Heart left ventricle (tissue), 16 donors: Measurements from ENCODE around the gene RAB38. TPM values are rescaled to one million over a fixed set of nuclear protein-coding genes. Genes with fewer than 3 reads are reported as not detected.

ENCODE experiments used
- ATAC-seq, 4 donors: fragments of 200-7000 bp; cut with Tn5 transposase; one replicate each; pipeline ENCODE4 v1.9.1; 2020 to 2022; ENCODE audit warnings: moderate library complexity in 4 of 4, mild to moderate bottlenecking in 3 of 4, moderate number of reproducible peaks in 1 of 4
- DNase-seq, 5 donors: peaks; one replicate each; pipeline ENCODE4 v3.0.0-alpha.2; 2020
- H3K27ac ChIP-seq, 12 donors: fragments of 200-600 bp; sonication (generic) in 4 of 12; one replicate each; pipeline versions ENCODE4 v1.5.0 to v1.8.0; 2016 to 2022; ENCODE audit warnings: mild to moderate bottlenecking in 2 of 12
- H3K27me3 ChIP-seq, 9 donors: fragments of 200-600 bp; sonication (generic) in 2 of 9; one replicate each; pipeline versions ENCODE4 v1.5.1 to v1.8.0; 2016 to 2022; ENCODE audit warnings: mild to moderate bottlenecking in 3 of 9
- H3K36me3 ChIP-seq, 9 donors: fragments of 200-600 bp; sonication (generic) in 2 of 9; one replicate each; pipeline versions ENCODE4 v1.5.0 to v1.8.0; 2018 to 2022; ENCODE audit warnings: mild to moderate bottlenecking in 2 of 9
- H3K4me1 ChIP-seq, 12 donors: fragments of 200-600 bp; sonication (generic) in 4 of 12; one replicate each; pipeline versions ENCODE4 v1.5.0 to v1.8.0; 2016 to 2022; ENCODE audit warnings: mild to moderate bottlenecking in 3 of 12
- H3K4me3 ChIP-seq, 12 donors: fragments of 200-600 bp; sonication (generic) in 4 of 12; one replicate each; pipeline versions ENCODE4 v1.5.0 to v1.8.0; 2017 to 2022; ENCODE audit warnings: mild to moderate bottlenecking in 9 of 12, moderate library complexity in 4 of 12
- H3K9me3 ChIP-seq, 12 donors: fragments of 200-600 bp; sonication (generic) in 4 of 12; one replicate each; pipeline versions ENCODE4 v1.5.0 to v1.8.0; 2016 to 2022; ENCODE audit warnings: mild to moderate bottlenecking in 1 of 12
- CTCF ChIP-seq, 12 donors: fragments of 200-600 bp; sonication (generic) in 4 of 12; IDR thresholded peaks; one replicate each; pipeline versions ENCODE4 v1.5.0 to v1.8.0; 2018 to 2022; ENCODE audit warnings: antibody characterized with exemption in 12 of 12, mild to moderate bottlenecking in 5 of 12
- POLR2A ChIP-seq, 2 donors: fragments of 450-650 bp; IDR thresholded peaks; one replicate each; pipeline ENCODE4 v1.6.1; 2017; ENCODE audit warnings: antibody characterized with exemption in 2 of 2, mild to moderate bottlenecking in 2 of 2, moderate library complexity in 2 of 2
- WGBS, 4 donors: extraction: QIAGEN DNeasy Blood & Tissue Kit in 2 of 4; methylation state at CpG; one replicate each; pipeline versions ENCODE4 v1.1.5 to v1.1.7; 2013 to 2018; 5-methylcytosine and 5-hydroxymethylcytosine counted together
- intact Hi-C, 10 donors: fragments of 100-400 bp; cut with DNase I; formaldehyde crosslinking; loops; one replicate each; pipeline versions ENCODE4 v1.11.1 to v1.14.2; 2022
- polyA plus RNA-seq, 2 donors: library from polyadenylated mRNA; stranded (reverse); fragments of 200-250 nt; gene quantifications; one replicate each; pipeline ENCODE4 v1.2.3, GENCODE V29; 2013
- total RNA-seq, 9 donors: library from RNA; depleted of rRNA in 2 of 9; stranded (reverse); fragments of >200 nt in 2 of 9; fragmentation: NEBNext Ultra II Directional in 3 of 9; extraction: Animal tissue kit (Norgen Biotek cat#: 25700) in 3 of 9; gene quantifications; one replicate each; pipeline versions ENCODE4 v1.1.0 to v1.2.4, GENCODE V29; 2016 to 2023
- donor health status: ischemic (EF 13 %, LVEDD 7.1; RV severe dilation, severe dysfunction).
- donor health status: healthy with polysubstance abuse.
- donor health status: DM: no; HTN: yes; CAD: no.
- donor health status: DM: no; HTN: no; CAD: no.
- donor health status: ischemic (EF 25% LVEDD 6.9; RV normal size, moderate dysfunction).
- donor health status: ischemic (EF 25% LVEDD 5.7; RV mildly dilated, moderate dysfunction).
- donor health status: healthy.
- donor health status: DM: yes; HTN: yes; CAD: no.
- donor health status: ischemic (EF 35%, LVEDD 5.7; RV mildly dilated, moderate dysfunction).
- donor health status: nonischemic (EF 11% LVEDD 7.7; RV severe dilation, severe dysfunction).
- donor health status: DM: yes; HTN: yes; CAD: no.
- donor health status: PGD.
- donor health status: ischemic (EF 29% LVEDD 5.4; RV normal size, mild dysfunction).
- donor health status: nonischemic (EF 23%, LVEDD 6.1; RV moderate dilation, normal function).

The RAB38 gene
- total and polyA plus RNA-seq, 11 donors: 0.25 to 1.5 (median 0.47) TPM; not detected in 2

GRCh38 chr11:88101881-88102597 lies 73.2 kb downstream of the RAB38 start:
- DNase-seq (no peak), ATAC-seq (no peak)
- Histone ChIP-seq H3K4me3 (no peak overlapping the region), H3K27ac (no peak overlapping the region), H3K27me3 (no peaks in the 10 kb centered on the region), H3K9me3 (no peaks in the 10 kb centered on the region), H3K36me3 (no peaks in the 10 kb centered on the region), H3K4me1 (no peaks in the 10 kb centered on the region)
- TF ChIP-seq CTCF (IDR thresholded peaks at IDR 0.05) (no peak), POLR2A (IDR thresholded peaks at IDR 0.05) (no peak)
- WGBS, 4 donors: 77 to 90% (median 86%) methylated on average over 3 of the region's 3 CpGs
- intact Hi-C loops: no loop called here

- no peak for DNase-seq
- Histone ChIP-seq H3K36me3 (no peaks in the 10 kb centered on the region), H3K4me1 (no peaks in the 10 kb centered on the region), H3K9me3 (no peaks in the 10 kb centered on the region), H3K4me3 (no peak overlapping the region), H3K27ac (no peak overlapping the region), H3K27me3 (no peaks in the 10 kb centered on the region)
- ATAC-seq: no peak
- 66 to 73% (median 68%) methylated on average over 6 of the region's 6 CpGs for WGBS, 4 donors
- TF ChIP-seq CTCF (IDR thresholded peaks at IDR 0.05): no peak
- TF ChIP-seq POLR2A (IDR thresholded peaks at IDR 0.05): no peak
- intact Hi-C loops: no loop called here
These were observed 75.1 kb downstream of the RAB38 start for GRCh38 chr11:88100151-88100550.

- Histone ChIP-seq H3K9me3 (no peaks in the 10 kb centered on the region), H3K4me3 (no peak overlapping the region), H3K27ac (no peak overlapping the region), H3K4me1 (no peaks in the 10 kb centered on the region), H3K36me3 (no peaks in the 10 kb centered on the region), H3K27me3 (no peaks in the 10 kb centered on the region)
- TF ChIP-seq POLR2A (IDR thresholded peaks at IDR 0.05) (no peak), CTCF (IDR thresholded peaks at IDR 0.05) (no peak)
- ATAC-seq (peak in 3 of 4 donors; percentile 33 to 55 (median 52)), DNase-seq (no peak)
- intact Hi-C loops: no loop called here
These were observed 77.0 kb downstream of the RAB38 start for GRCh38 chr11:88098289-88098688.

- no peak for ATAC-seq
- no peak for DNase-seq
- Histone ChIP-seq H3K27ac (no peak overlapping the region), H3K4me1 (no peaks in the 10 kb centered on the region), H3K4me3 (no peak overlapping the region), H3K9me3 (no peaks in the 10 kb centered on the region), H3K36me3 (no peaks in the 10 kb centered on the region), H3K27me3 (no peaks in the 10 kb centered on the region)
- intact Hi-C loops: no loop called here
- WGBS, 4 donors: 50 to 72% (median 64%) methylated on average over 1 of the region's 1 CpG
- TF ChIP-seq POLR2A (IDR thresholded peaks at IDR 0.05): no peak
These were observed 86.1 kb downstream of the RAB38 start for GRCh38 chr11:88089134-88089533.

- H3K27me3 ChIP-seq: no peaks in the 10 kb centered on the region
- no peaks in the 10 kb centered on the region for H3K4me1 ChIP-seq
- H3K9me3 ChIP-seq: no peaks in the 10 kb centered on the region
- H3K36me3 ChIP-seq: no peaks in the 10 kb centered on the region
- no peak for DNase-seq
- intact Hi-C loops: no loop called here
- ATAC-seq: no peak
- H3K4me3 ChIP-seq: no peak overlapping the region
- no peak overlapping the region for H3K27ac ChIP-seq
- WGBS, 4 donors: 57 to 73% (median 67%) methylated on average over 3 of the region's 3 CpGs
- no peak for TF ChIP-seq POLR2A (IDR thresholded peaks at IDR 0.05)
- TF ChIP-seq CTCF (IDR thresholded peaks at IDR 0.05): no peak
These were observed 87.9 kb downstream of the RAB38 start for GRCh38 chr11:88087337-88087736.
